HepG2 (cell line): ENCODE data around the gene MAN2A1. TPM values are rescaled to one million over a fixed set of nuclear protein-coding genes. Genes with fewer than 3 reads are reported as not detected.

ENCODE experiments used
- CREM ChIP-seq, 2 experiments: sonication (generic) in 1 of 2; formaldehyde crosslinking in 1 of 2; IDR thresholded peaks; 2 replicates each; pipeline versions ENCODE4 v1.4.0 to v1.6.1; 2016 to 2020; ENCODE audit warnings: antibody characterized with exemption in 1 of 2, mild to moderate bottlenecking in 1 of 2, missing genetic modification reagents in 1 of 2
- DMAP1 ChIP-seq: IDR thresholded peaks from 2 replicates; pipeline ENCODE4 v1.6.1; 2016
- HDAC2 ChIP-seq: sonication (generic); formaldehyde crosslinking; IDR thresholded peaks from 2 replicates; pipeline ENCODE4 v1.4.0; 2020; ENCODE audit warnings: missing genetic modification reagents
- NCOA1 ChIP-seq: sonication (generic); formaldehyde crosslinking; IDR thresholded peaks from 2 replicates; pipeline ENCODE4 v1.9.0; 2021; ENCODE audit warnings: missing genetic modification reagents
- PHF8 ChIP-seq: sonication (generic); formaldehyde crosslinking; IDR thresholded peaks from 2 replicates; pipeline ENCODE4 v1.5.0; 2020; ENCODE audit warnings: missing genetic modification reagents
- RELA ChIP-seq: sonication (generic); formaldehyde crosslinking; IDR thresholded peaks from 2 replicates; pipeline ENCODE4 v1.4.0; 2020; ENCODE audit warnings: missing genetic modification reagents
- RFX3 ChIP-seq: IDR thresholded peaks from 2 replicates; pipeline ENCODE4 v1.6.1; 2016; ENCODE audit warnings: missing biosample characterization, missing genetic modification reagents
- RFX5 ChIP-seq: IDR thresholded peaks from 2 replicates; pipeline ENCODE4 v1.6.1; 2011; ENCODE audit warnings: low read depth, low read length, improper control_type of control experiment
- SOX13 ChIP-seq, 3 experiments: fragments of 450-650 bp in 1 of 3; sonication (generic) in 1 of 3; formaldehyde crosslinking in 1 of 3; IDR thresholded peaks in 2 of 3; conservative IDR thresholded peaks in 1 of 3; 2 replicates each; pipeline versions ENCODE4 v1.5.0 to v1.6.1; 2016 to 2020; ENCODE audit warnings: antibody characterized with exemption in 1 of 3, mild to moderate bottlenecking in 1 of 3, missing compliant biosample characterization in 1 of 3, missing genetic modification reagents in 1 of 3, moderate library complexity in 1 of 3
- TAF1 ChIP-seq: sonication (generic); formaldehyde crosslinking; IDR thresholded peaks from 2 replicates; pipeline ENCODE4 v1.4.0; 2020; ENCODE audit warnings: missing genetic modification reagents
- ZNF567 ChIP-seq: sonication (generic); formaldehyde crosslinking; IDR thresholded peaks from 2 replicates; pipeline ENCODE4 v1.8.1; 2023; ENCODE audit warnings: mild to moderate bottlenecking, missing genetic modification reagents, borderline replicate concordance
- ZNF572 ChIP-seq: sonication (generic); formaldehyde crosslinking; IDR thresholded peaks from 2 replicates; pipeline ENCODE4 v1.5.1; 2020; ENCODE audit warnings: mild to moderate bottlenecking, missing genetic modification reagents
- ZNF749 ChIP-seq: sonication (generic); formaldehyde crosslinking; IDR thresholded peaks from 2 replicates; pipeline ENCODE4 v1.8.0; 2022; ENCODE audit warnings: mild to moderate bottlenecking, missing genetic modification reagents, moderate library complexity, borderline replicate concordance
- polyA plus RNA-seq, 8 experiments: library from polyadenylated mRNA; depleted of rRNA in 3 of 8; stranded (reverse) in 7 of 8; unstranded in 1 of 8; fragments of >200 nt; fragmentation: Illumina TruSeq in 4 of 8; extraction: Trizol in 4 of 8; gene quantifications; 2 replicates each; pipeline versions ENCODE4 v1.2.1 to v1.2.3, GENCODE V29; 2011 to 2016; ENCODE audit warnings: low read depth in 4 of 8, missing spikeins in 1 of 8, mixed read lengths in 1 of 8; ENCODE audit not compliant: insufficient read depth in 1 of 8
- total RNA-seq, 5 experiments: library from RNA; depleted of rRNA; stranded (reverse); fragments of >200 nt; fragmentation: Illumina TruSeq; extraction: Trizol; gene quantifications; 2 replicates each; pipeline ENCODE4 v1.2.3, GENCODE V29; 2016; ENCODE audit warnings: low read depth in 1 of 5
- TF ChIP-seq, protein P1 (sequence below): conservative IDR thresholded peaks from 2 replicates; pipeline ENCODE4 v1.6.1; 2018; ENCODE audit warnings: missing genetic modification reagents
- TF ChIP-seq, protein P2 (sequence below): sonication (generic); formaldehyde crosslinking; IDR thresholded peaks from 2 replicates; pipeline ENCODE4 v1.4.0; 2020; ENCODE audit warnings: missing genetic modification reagents
- TF ChIP-seq, protein P3 (sequence below): IDR thresholded peaks from 2 replicates; pipeline ENCODE4 v1.6.1; 2016; ENCODE audit warnings: missing genetic modification reagents, missing compliant biosample characterization
- TF ChIP-seq, protein P4 (sequence below): fragments of 450-650 bp; IDR thresholded peaks from 2 replicates; pipeline ENCODE4 v1.6.1; 2016
- TF ChIP-seq, protein P5 (sequence below): sonication (generic); formaldehyde crosslinking; IDR thresholded peaks from 2 replicates; pipeline ENCODE4 v1.5.0; 2020; ENCODE audit warnings: mild to moderate bottlenecking, missing genetic modification reagents, borderline replicate concordance
- TF ChIP-seq, protein P6 (sequence below): sonication (generic); formaldehyde crosslinking; IDR thresholded peaks from 2 replicates; pipeline ENCODE4 v1.9.0; 2021; ENCODE audit warnings: missing genetic modification reagents, mild to moderate bottlenecking, borderline replicate concordance

The MAN2A1 gene
- total and polyA plus RNA-seq, 2 of the 13 experiments (the other 11 are each of a cell fraction or from before 2014, with no cell fraction given), result 56.2 to 80.5 TPM

DNA sequence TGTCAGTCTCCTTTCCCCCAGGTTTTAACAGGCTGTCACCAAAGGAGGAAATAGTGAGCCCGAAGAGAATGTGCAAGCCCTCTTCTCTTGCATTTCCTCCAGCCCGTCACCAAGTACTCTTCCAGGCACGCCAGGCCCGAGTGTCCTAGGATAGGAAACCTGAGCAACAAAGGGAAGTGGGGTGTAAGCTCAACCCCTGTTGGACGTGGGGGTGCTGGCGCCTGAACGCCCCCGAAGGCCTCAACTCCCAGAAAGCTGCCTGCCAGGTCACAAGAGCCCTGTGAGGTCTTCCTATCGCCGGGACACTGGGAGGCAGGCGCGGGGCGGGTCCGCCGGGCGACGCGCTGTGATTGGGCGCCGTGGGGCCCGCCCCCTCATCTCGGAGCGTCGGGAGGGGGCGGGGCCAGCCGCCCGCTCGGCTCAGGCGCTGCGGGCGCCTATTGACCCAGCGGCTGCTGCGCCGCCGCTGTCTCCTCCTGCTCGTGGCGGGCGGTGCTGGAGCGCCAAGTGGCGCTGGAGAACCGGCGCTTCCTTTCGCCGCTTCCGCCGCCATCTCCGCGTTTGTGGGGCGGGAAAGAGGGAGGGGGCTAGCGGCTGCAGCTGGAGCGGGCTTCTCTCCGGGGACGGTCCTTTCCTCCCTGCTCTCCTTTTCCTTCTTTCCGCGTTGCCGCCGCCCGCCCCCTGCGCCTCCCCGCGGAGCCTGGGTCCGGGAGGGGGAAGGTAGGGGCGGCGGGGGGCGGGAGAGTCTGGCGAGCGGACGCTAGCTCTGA, 572 bp upstream of the MAN2A1 start (continued):
- TF ChIP-seq, protein P1, sequence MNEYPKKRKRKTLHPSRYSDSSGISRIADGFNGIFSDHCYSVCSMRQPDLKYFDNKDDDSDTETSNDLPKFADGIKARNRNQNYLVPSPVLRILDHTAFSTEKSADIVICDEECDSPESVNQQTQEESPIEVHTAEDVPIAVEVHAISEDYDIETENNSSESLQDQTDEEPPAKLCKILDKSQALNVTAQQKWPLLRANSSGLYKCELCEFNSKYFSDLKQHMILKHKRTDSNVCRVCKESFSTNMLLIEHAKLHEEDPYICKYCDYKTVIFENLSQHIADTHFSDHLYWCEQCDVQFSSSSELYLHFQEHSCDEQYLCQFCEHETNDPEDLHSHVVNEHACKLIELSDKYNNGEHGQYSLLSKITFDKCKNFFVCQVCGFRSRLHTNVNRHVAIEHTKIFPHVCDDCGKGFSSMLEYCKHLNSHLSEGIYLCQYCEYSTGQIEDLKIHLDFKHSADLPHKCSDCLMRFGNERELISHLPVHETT, result no peak; the same call in 1 of the 2 replicates
- TF ChIP-seq SOX13 (IDR thresholded peaks at IDR 0.05) (no peak), SOX13 (CRISPR knock-in tag; conservative IDR thresholded peaks at IDR 0.05 in 1 of 2, IDR thresholded peaks at IDR 0.05 in 1 of 2) (no peak), TAF1 (CRISPR knock-in tag) (peak; percentile 84), ZNF749 (0 out of 2 replicates have a peak, but pooled peaks have one; percentile 75), HDAC2 (CRISPR knock-in tag) (peak; percentile 52; the same call in 1 of the 2 replicates), RFX3 (CRISPR knock-in tag) (no peak), RELA (CRISPR knock-in tag) (no peak), CREM (IDR thresholded peaks at IDR 0.05) (no peak), CREM (CRISPR knock-in tag; IDR thresholded peaks at IDR 0.05) (no peak), ZNF567 (CRISPR knock-in tag) (0 out of 2 replicates have a peak, but pooled peaks have one; percentile 76), RFX5 (no peak), ZNF572 (CRISPR knock-in tag) (no peak), DMAP1 (peak; percentile 67), NCOA1 (CRISPR knock-in tag) (no peak), PHF8 (CRISPR knock-in tag) (peak; percentile 81)
- TF ChIP-seq, protein P2, sequence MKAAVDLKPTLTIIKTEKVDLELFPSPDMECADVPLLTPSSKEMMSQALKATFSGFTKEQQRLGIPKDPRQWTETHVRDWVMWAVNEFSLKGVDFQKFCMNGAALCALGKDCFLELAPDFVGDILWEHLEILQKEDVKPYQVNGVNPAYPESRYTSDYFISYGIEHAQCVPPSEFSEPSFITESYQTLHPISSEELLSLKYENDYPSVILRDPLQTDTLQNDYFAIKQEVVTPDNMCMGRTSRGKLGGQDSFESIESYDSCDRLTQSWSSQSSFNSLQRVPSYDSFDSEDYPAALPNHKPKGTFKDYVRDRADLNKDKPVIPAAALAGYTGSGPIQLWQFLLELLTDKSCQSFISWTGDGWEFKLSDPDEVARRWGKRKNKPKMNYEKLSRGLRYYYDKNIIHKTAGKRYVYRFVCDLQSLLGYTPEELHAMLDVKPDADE (CRISPR knock-in tag), result 0 out of 2 replicates have a peak, but pooled peaks have one; percentile 28
- TF ChIP-seq, protein P3, sequence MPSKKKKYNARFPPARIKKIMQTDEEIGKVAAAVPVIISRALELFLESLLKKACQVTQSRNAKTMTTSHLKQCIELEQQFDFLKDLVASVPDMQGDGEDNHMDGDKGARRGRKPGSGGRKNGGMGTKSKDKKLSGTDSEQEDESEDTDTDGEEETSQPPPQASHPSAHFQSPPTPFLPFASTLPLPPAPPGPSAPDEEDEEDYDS (CRISPR knock-in tag), result peak; percentile 54
- TF ChIP-seq, protein P4, sequence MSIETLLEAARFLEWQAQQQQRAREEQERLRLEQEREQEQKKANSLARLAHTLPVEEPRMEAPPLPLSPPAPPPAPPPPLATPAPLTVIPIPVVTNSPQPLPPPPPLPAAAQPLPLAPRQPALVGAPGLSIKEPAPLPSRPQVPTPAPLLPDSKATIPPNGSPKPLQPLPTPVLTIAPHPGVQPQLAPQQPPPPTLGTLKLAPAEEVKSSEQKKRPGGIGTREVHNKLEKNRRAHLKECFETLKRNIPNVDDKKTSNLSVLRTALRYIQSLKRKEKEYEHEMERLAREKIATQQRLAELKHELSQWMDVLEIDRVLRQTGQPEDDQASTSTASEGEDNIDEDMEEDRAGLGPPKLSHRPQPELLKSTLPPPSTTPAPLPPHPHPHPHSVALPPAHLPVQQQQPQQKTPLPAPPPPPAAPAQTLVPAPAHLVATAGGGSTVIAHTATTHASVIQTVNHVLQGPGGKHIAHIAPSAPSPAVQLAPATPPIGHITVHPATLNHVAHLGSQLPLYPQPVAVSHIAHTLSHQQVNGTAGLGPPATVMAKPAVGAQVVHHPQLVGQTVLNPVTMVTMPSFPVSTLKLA, result peak; percentile 5; the same call in 1 of the 2 replicates
- TF ChIP-seq, protein P5, sequence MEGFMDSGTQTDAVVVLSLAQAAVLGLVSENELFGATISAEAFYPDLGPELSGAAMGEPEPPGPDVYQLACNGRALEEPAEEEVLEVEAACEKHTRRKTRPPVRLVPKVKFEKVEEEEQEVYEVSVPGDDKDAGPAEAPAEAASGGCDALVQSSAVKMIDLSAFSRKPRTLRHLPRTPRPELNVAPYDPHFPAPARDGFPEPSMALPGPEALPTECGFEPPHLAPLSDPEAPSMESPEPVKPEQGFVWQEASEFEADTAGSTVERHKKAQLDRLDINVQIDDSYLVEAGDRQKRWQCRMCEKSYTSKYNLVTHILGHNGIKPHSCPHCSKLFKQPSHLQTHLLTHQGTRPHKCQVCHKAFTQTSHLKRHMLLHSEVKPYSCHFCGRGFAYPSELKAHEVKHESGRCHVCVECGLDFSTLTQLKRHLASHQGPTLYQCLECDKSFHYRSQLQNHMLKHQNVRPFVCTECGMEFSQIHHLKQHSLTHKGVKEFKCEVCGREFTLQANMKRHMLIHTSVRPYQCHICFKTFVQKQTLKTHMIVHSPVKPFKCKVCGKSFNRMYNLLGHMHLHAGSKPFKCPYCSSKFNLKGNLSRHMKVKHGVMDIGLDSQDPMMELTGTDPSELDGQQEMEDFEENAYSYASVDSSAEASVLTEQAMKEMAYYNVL (CRISPR knock-in tag), result 0 out of 2 replicates have a peak, but pooled peaks have one; percentile 45
- TF ChIP-seq, protein P6, sequence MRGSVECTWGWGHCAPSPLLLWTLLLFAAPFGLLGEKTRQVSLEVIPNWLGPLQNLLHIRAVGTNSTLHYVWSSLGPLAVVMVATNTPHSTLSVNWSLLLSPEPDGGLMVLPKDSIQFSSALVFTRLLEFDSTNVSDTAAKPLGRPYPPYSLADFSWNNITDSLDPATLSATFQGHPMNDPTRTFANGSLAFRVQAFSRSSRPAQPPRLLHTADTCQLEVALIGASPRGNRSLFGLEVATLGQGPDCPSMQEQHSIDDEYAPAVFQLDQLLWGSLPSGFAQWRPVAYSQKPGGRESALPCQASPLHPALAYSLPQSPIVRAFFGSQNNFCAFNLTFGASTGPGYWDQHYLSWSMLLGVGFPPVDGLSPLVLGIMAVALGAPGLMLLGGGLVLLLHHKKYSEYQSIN (CRISPR knock-in tag), result no peak
